MCF 10A (cell line): Measurements from ENCODE around the gene TNFRSF8. TPM values are rescaled to one million over a fixed set of nuclear protein-coding genes. Genes with fewer than 3 reads are reported as not detected.

Experiments
- BruUV-seq: library from RNA; stranded (reverse); fragments of 400-500 nt; replicated peaks from 2 replicates; lab custom pipeline; 2021; lab: Mats Ljungman, UMichigan
- CTCF ChIA-PET: fragments of 300-600 bp; sonication (Branson Sonifier 250); formaldehyde crosslinking; extraction: SDS; loops from one replicate; lab custom pipeline; 2021; ENCODE audit warnings: antibody characterized with exemption, inconsistent platforms; lab: Yijun Ruan, JAX
- POLR2A ChIA-PET: fragments of 300-600, 350-650 bp; sonication (Branson Sonifier 250); formaldehyde crosslinking; extraction: SDS; loops from one replicate; lab custom pipeline; 2020; ENCODE audit warnings: antibody characterized with exemption, inconsistent platforms; lab: Yijun Ruan, JAX
- DNase-seq: peaks from one replicate; pipeline ENCODE4 v3.0.0-alpha.2; 2018; ENCODE audit not compliant: unreplicated experiment
- H3K27ac Mint-ChIP-seq: one replicate; pipeline ENCODE4 v1.8.0; 2022; ENCODE audit warnings: mild to moderate bottlenecking, low read depth, mixed read lengths; ENCODE audit not compliant: unreplicated experiment
- H3K27me3 Mint-ChIP-seq: one replicate; pipeline ENCODE4 v1.8.0; 2022; ENCODE audit warnings: mixed read lengths; ENCODE audit not compliant: insufficient read depth, unreplicated experiment
- H3K36me3 Mint-ChIP-seq: one replicate; pipeline ENCODE4 v1.8.0; 2022; ENCODE audit warnings: mild to moderate bottlenecking, moderate library complexity, mixed read lengths; ENCODE audit not compliant: insufficient read depth, unreplicated experiment
- H3K4me1 Mint-ChIP-seq: one replicate; pipeline ENCODE4 v1.8.0; 2022; ENCODE audit warnings: mixed read lengths; ENCODE audit not compliant: insufficient read depth, unreplicated experiment
- H3K4me3 Mint-ChIP-seq: one replicate; pipeline ENCODE4 v1.8.0; 2022; ENCODE audit warnings: mild to moderate bottlenecking, moderate library complexity, mixed read lengths; ENCODE audit not compliant: unreplicated experiment
- H3K9me3 Mint-ChIP-seq: one replicate; pipeline ENCODE4 v1.8.0; 2022; ENCODE audit warnings: mixed read lengths; ENCODE audit not compliant: unreplicated experiment
- CTCF ChIP-seq: fragments of 200-600 bp; IDR thresholded peaks from one replicate; pipeline ENCODE4 v1.8.0; 2022; ENCODE audit warnings: antibody characterized with exemption, mild to moderate bottlenecking; ENCODE audit not compliant: unreplicated experiment
- intact Hi-C: fragments of 100-400 bp; cut with micrococcal nuclease; formaldehyde crosslinking; loops from 2 replicates; pipeline ENCODE4 v1.14.1; 2022
- total RNA-seq: library from RNA; stranded (reverse); gene quantifications from 2 replicates; pipeline ENCODE4 v1.2.3, GENCODE V29; 2022

TNFRSF8 gene
- total RNA-seq, 1 experiment from 2014 or later = not detected

GRCh38 chr1:12152113-12152891, 89.2 kb downstream of the TNFRSF8 start:
- Mint-ChIP-seq H3K4me3 (no peak overlapping the region), H3K36me3 (no peaks in the 10 kb centered on the region), H3K4me1 (peaks cover 13% of the 10 kb centered on the region), H3K27ac (no peak overlapping the region), H3K27me3 (peaks cover 10% of the 10 kb centered on the region), H3K9me3 (no peaks in the 10 kb centered on the region)
- intact Hi-C loops = no loop called here
- DNase-seq = no peak
- no peak for TF ChIP-seq CTCF
- POLR2A ChIA-PET = interaction anchor here (0.6 kb wide), 1 partner anchor 9 kb away, joined by 3 read pairs; no protein-coding TSS in a partner anchor
- no TSS peak for BruUV-seq
- CTCF ChIA-PET = interaction anchor here (1.6 kb wide), 1 partner anchor 57 kb away, joined by 5 read pairs; no protein-coding TSS in a partner anchor

GRCh38 chr1:12153181-12153785, 90.2 kb downstream of the TNFRSF8 start:
- Mint-ChIP-seq H3K4me3 (no peak overlapping the region), H3K27ac (no peak overlapping the region), H3K27me3 (peaks cover 10% of the 10 kb centered on the region), H3K4me1 (peaks cover 22% of the 10 kb centered on the region), H3K9me3 (no peaks in the 10 kb centered on the region), H3K36me3 (no peaks in the 10 kb centered on the region)
- DNase-seq = no peak
- intact Hi-C loops = no loop called here
- BruUV-seq = no TSS peak
- CTCF ChIA-PET = interaction anchor here (0.6 to 1.6 kb wide), 2 partner anchors 56 to 77 kb away, joined by 4 to 5 read pairs; no protein-coding TSS in a partner anchor
- POLR2A ChIA-PET = interaction anchor here (0.9 kb wide), 1 partner anchor 21 kb away, joined by 3 read pairs; no protein-coding TSS in a partner anchor
- TF ChIP-seq CTCF = no peak

GRCh38 chr1:12155328-12155727, 92.2 kb downstream of the TNFRSF8 start:
- CTCF ChIA-PET = interaction anchor here (0.6 kb wide), 1 partner anchor 47 kb away, joined by 3 read pairs; no protein-coding TSS in a partner anchor
- no peak overlapping the region for H3K27ac Mint-ChIP-seq
- no peak for DNase-seq
- no peaks in the 10 kb centered on the region for H3K36me3 Mint-ChIP-seq
- no TSS peak for BruUV-seq
- intact Hi-C loops = no loop called here
- peaks cover 22% of the 10 kb centered on the region for H3K4me1 Mint-ChIP-seq
- peaks cover 10% of the 10 kb centered on the region for H3K27me3 Mint-ChIP-seq
- TF ChIP-seq CTCF = no peak
- H3K9me3 Mint-ChIP-seq = no peaks in the 10 kb centered on the region
- POLR2A ChIA-PET = no interaction called here
- H3K4me3 Mint-ChIP-seq = no peak overlapping the region
